AG04449 (cell line): ENCODE results near the gene CAMSAP1.

ENCODE experiments used
- CTCF ChIA-PET: fragments of 350-600 bp; formaldehyde crosslinking; extraction: SDS; loops from one replicate; lab custom pipeline; 2021; ENCODE audit warnings: antibody characterized with exemption; lab: Yijun Ruan, JAX
- POLR2A ChIA-PET: fragments of 400-600, 350-600 bp; formaldehyde crosslinking; extraction: SDS; loops from one replicate; lab custom pipeline; 2020; ENCODE audit warnings: antibody characterized with exemption, inconsistent platforms; lab: Yijun Ruan, JAX
- DNase-seq: peaks from one replicate; pipeline ENCODE4 v3.0.0-alpha.2; 2010; ENCODE audit warnings: low read depth, low spot score
- H3K4me3 ChIP-seq: 2 replicates; pipeline ENCODE4 v1.5.1; 2011; ENCODE audit warnings: low read depth, mild to moderate bottlenecking, control low read depth, low read length
- CTCF ChIP-seq: IDR thresholded peaks from one replicate; pipeline ENCODE4 v1.5.1; 2011; ENCODE audit warnings: mild to moderate bottlenecking, moderate library complexity, low read length, control low read depth, inconsistent platforms; ENCODE audit not compliant: insufficient read depth; ENCODE audit errors: missing control alignments

CAMSAP1 gene

DNA sequence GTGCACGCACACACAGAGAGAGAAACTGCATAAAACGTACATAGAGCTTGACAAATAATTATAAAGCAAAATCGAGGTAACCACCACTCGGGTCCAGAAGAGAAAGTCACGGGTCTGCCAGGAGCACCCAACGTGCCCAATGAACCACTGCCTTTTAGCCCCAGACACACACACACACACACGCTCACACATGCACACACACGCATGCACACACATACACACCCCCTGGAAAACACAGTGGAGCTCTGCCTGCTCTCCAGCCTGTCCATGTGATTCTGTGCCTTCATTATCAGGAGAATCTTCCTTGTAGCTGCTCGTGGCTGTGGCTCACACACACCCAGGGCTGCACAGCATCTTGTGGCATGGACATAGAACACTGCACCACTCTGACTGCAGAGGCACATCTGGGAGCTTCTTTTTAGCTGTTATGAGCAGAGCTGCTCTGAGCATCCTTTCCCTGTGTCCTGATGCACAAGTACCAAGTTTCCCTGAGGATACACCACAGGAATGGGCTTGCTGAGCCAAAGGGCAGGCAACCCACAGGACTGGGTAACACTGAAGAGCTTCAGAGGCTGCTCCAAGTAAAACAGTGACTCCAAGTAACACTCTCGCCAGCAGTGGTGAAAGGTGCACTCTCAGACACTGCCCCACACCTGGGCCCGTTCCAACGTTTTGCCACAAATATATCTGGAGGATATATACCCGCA is 58.9 kb downstream of the CAMSAP1 start:
- ChIA-PET CTCF (interaction anchor here (1.0 to 2.4 kb wide), 4 partner anchors 10 to 122 kb away, joined by 3 to 21 read pairs (median 3); no protein-coding TSS in a partner anchor), POLR2A (no interaction called here)
- no peak for TF ChIP-seq CTCF
- no peak overlapping the region for H3K4me3 ChIP-seq
- DNase-seq: no peak

GRCh38 chr9:135847833-135848232 is 59.5 kb downstream of the CAMSAP1 start:
- no peak for DNase-seq
- no peak for TF ChIP-seq CTCF
- H3K4me3 ChIP-seq: no peak overlapping the region
- ChIA-PET POLR2A (no interaction called here), CTCF (interaction anchor here (1.2 kb wide), 1 partner anchor 20 kb away, joined by 3 read pairs; no protein-coding TSS in a partner anchor)

GRCh38 chr9:135840539-135840938 is 66.8 kb downstream of the CAMSAP1 start:
- ChIA-PET CTCF (interaction anchor here (1.3 kb wide), 1 partner anchor 10 kb away, joined by 4 read pairs; no protein-coding TSS in a partner anchor), POLR2A (no interaction called here)
- no peak for DNase-seq
- TF ChIP-seq CTCF: no peak
- no peak overlapping the region for H3K4me3 ChIP-seq

GRCh38 chr9:135840107-135840506 is 67.2 kb downstream of the CAMSAP1 start:
- no peak for TF ChIP-seq CTCF
- no peak for DNase-seq
- H3K4me3 ChIP-seq: no peak overlapping the region
- ChIA-PET CTCF (interaction anchor here (1.3 kb wide), 1 partner anchor 9 kb away, joined by 4 read pairs; no protein-coding TSS in a partner anchor), POLR2A (no interaction called here)

DNA sequence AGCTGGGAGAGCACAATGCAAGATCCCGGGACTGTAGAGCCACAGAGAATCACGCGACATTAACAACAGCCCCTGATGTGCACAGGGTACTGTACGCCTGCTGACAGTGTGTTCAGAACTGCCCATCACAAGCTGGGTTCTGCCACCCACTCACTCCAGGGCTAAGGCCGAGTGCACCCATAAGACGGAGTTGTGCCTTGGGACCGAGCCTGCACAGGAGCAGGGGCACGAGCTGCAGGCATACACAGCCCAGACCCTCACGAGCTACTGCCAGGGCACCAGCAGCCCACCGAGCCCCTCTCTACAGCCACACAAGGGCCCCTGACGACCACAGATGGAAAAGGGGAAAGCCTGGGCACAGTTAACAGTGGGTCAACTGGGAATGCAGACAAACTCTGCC is 67.8 kb downstream of the CAMSAP1 start:
- H3K4me3 ChIP-seq: no peak overlapping the region
- ChIA-PET POLR2A (no interaction called here), CTCF (interaction anchor here (0.8 kb wide), 1 partner anchor 24 kb away, joined by 4 read pairs; no protein-coding TSS in a partner anchor)
- TF ChIP-seq CTCF: no peak
- no peak for DNase-seq

GRCh38 chr9:135835131-135835530 is 72.2 kb downstream of the CAMSAP1 start:
- TF ChIP-seq CTCF: no peak
- ChIA-PET CTCF (interaction anchor here (1.0 kb wide), 1 partner anchor 29 kb away, joined by 3 read pairs; no protein-coding TSS in a partner anchor), POLR2A (no interaction called here)
- DNase-seq: no peak
- no peak overlapping the region for H3K4me3 ChIP-seq
